Measurements from ENCODE around the gene BANF2. TPM values are rescaled to one million over a fixed set of nuclear protein-coding genes. Genes with fewer than 3 reads are reported as not detected.
A peak's percentile ranks its signal among the peaks of the same experiment; 100 is the strongest.

BANF2 gene
- total RNA-seq, 1 experiment from 2014 or later = not detected

DNA sequence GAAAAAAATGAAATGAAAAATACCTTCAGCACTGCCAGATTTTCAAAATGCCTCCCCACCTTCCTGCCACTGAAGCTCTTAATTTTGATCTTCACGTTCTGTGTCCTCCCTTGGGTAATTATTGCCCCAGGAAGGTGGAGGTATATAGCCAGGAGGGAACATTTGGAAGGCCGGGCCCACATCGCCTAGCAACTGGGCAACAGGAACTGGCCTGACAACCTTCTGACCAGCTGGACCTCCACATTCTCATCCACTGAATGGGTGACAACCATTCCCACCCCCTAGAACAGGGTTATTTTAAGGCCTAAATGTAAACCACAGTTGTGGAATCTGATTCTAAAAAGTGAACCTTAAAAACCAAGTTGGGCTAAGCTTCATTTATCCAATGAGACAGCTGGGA, 20.9 kb upstream of the BANF2 start:
- Mint-ChIP-seq H3K9me3 (ENCODE audit: low read depth, unreplicated experiment) (no peaks in the 10 kb centered on the region), H3K4me3 (ENCODE audit: low read depth, unreplicated experiment) (no peak overlapping the region), H3K36me3 (ENCODE audit: insufficient read depth, unreplicated experiment) (peaks cover 34% of the 10 kb centered on the region), H3K4me1 (ENCODE audit: low read depth, unreplicated experiment) (peaks cover 11% of the 10 kb centered on the region), H3K27ac (ENCODE audit: unreplicated experiment) (no peak overlapping the region), H3K27me3 (ENCODE audit: unreplicated experiment) (peaks cover 8% of the 10 kb centered on the region)
- BruUV-seq (replicated peaks) = no TSS peak
- CTCF ChIA-PET = no interaction called here
- DNase-seq = no peak
- intact Hi-C loops (cut with micrococcal nuclease; ENCODE audit: unreplicated experiment) = no loop called here
- TF ChIP-seq, protein P1, sequence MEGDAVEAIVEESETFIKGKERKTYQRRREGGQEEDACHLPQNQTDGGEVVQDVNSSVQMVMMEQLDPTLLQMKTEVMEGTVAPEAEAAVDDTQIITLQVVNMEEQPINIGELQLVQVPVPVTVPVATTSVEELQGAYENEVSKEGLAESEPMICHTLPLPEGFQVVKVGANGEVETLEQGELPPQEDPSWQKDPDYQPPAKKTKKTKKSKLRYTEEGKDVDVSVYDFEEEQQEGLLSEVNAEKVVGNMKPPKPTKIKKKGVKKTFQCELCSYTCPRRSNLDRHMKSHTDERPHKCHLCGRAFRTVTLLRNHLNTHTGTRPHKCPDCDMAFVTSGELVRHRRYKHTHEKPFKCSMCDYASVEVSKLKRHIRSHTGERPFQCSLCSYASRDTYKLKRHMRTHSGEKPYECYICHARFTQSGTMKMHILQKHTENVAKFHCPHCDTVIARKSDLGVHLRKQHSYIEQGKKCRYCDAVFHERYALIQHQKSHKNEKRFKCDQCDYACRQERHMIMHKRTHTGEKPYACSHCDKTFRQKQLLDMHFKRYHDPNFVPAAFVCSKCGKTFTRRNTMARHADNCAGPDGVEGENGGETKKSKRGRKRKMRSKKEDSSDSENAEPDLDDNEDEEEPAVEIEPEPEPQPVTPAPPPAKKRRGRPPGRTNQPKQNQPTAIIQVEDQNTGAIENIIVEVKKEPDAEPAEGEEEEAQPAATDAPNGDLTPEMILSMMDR (IDR thresholded peaks at IDR 0.05; ENCODE audit: unreplicated experiment) = no peak

DNA sequence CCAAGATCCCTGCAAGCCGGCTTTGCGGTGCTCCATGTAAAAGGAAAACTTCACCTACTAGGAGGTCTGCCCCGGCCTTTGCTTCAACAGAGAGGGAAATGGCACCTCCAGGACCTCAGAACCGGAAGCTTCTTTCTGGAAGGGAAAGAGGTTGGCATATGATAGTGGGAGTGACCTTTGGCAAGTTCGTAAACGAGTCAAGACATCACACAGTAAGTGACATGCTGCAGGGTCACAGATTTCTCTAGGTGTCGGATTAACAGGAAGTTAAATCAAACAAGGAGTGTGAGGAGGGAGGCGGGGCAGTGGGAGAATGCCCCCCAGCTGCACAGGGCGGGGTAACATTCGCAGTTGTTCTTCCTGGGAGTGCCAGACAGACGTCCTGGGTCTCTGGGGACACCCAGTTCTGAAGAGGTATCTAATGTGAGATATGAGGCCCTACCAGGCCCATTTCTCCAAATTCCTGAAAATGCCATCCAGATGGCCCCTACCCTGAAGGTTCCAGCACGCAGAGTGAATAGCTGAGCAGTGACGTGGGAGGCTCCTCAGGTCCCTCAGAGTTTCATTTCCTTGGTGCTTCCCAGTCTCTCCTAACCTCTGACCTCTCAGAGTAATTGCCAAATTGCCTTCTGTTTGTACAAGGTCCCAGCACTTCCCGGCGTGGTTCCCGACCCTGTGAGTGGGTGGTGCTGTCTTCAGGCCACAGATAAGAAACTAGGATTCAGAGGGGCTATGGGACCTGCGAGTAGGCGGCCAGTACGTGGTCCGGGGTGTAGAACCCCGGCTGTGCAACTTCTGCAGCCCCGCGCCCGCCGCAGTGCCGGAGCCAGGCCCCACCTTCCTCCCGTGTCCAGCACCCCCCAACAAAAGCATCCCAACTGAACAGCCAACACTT, 19.6 kb upstream of the BANF2 start:
- peak; percentile 17 for DNase-seq
- Mint-ChIP-seq H3K27ac (ENCODE audit: unreplicated experiment) (peak overlapping the region; percentile 54), H3K27me3 (ENCODE audit: unreplicated experiment) (peaks cover 22% of the 10 kb centered on the region), H3K36me3 (ENCODE audit: insufficient read depth, unreplicated experiment) (peaks cover 34% of the 10 kb centered on the region), H3K9me3 (ENCODE audit: low read depth, unreplicated experiment) (no peaks in the 10 kb centered on the region), H3K4me1 (ENCODE audit: low read depth, unreplicated experiment) (peaks cover 11% of the 10 kb centered on the region), H3K4me3 (ENCODE audit: low read depth, unreplicated experiment) (peak overlapping the region; percentile 67)
- no TSS peak for BruUV-seq (replicated peaks)
- intact Hi-C loops (cut with micrococcal nuclease; ENCODE audit: unreplicated experiment) = loop anchor here (10.0 kb wide), 1 partner anchor 215 kb away; no protein-coding TSS in a partner anchor
- CTCF ChIA-PET = no interaction called here
- TF ChIP-seq, protein P1 (IDR thresholded peaks at IDR 0.05; ENCODE audit: unreplicated experiment) = no peak

DNA sequence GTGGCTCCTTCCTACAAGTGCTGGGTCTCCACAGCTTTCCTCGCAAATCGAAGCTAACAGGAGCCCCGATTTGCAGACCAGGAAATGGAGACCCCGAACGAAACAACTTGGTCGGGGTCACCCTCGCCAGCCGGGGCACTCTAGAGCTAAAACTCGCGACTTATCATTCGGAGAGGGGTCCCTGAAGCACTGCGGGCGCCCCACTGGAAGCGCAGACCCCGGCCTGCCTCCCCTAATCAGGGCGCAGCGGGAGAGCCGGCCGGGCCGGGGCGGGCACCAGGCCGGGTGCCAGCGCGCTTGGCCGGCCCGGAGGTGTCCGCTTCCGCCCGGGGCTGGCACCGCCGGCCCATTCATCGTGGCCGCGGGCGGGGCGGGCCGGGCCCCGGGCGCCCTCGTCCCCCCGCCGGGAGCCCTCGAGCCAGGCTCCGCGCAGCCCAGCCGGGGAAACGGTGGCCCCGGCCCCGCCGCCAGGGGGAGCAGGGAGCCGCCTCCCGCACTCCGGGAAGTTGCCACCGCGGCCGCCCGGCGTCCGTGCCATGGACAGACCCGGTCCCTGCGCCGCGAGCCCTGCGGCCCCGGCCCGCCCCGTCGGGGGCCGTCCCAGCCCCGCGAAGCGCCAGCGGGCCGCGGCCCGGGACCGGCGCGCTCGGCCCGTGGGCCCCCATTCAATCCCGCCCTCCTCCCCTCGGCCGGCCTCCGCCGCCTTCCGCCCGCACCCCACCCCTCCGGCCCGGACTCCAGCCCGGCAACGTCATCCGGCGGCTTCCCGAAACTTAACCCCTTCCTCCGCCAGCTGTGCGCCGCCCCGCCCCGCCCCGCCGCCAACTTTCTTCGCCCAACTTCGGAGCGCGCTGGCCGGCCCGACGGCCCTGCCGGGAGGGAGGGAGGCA, 18.7 kb upstream of the BANF2 start:
- CTCF ChIA-PET = interaction anchor here (0.7 kb wide), 1 partner anchor 41 kb away, joined by 10 read pairs; no protein-coding TSS in a partner anchor
- no TSS peak for BruUV-seq (replicated peaks)
- DNase-seq = peak; percentile 73
- intact Hi-C loops (cut with micrococcal nuclease; ENCODE audit: unreplicated experiment) = loop anchor here (10.0 kb wide), 1 partner anchor 214 kb away; no protein-coding TSS in a partner anchor
- Mint-ChIP-seq H3K27ac (ENCODE audit: unreplicated experiment) (peak overlapping the region; percentile 54), H3K36me3 (ENCODE audit: insufficient read depth, unreplicated experiment) (peaks cover 26% of the 10 kb centered on the region), H3K27me3 (ENCODE audit: unreplicated experiment) (peaks cover 30% of the 10 kb centered on the region), H3K9me3 (ENCODE audit: low read depth, unreplicated experiment) (no peaks in the 10 kb centered on the region), H3K4me1 (ENCODE audit: low read depth, unreplicated experiment) (peaks cover 11% of the 10 kb centered on the region), H3K4me3 (ENCODE audit: low read depth, unreplicated experiment) (peak overlapping the region; percentile 67)
- TF ChIP-seq, protein P1 (IDR thresholded peaks at IDR 0.05; ENCODE audit: unreplicated experiment) = no peak

GRCh38 chr20:17681726-17682102, 18.1 kb upstream of the BANF2 start:
- TF ChIP-seq, protein P1 (IDR thresholded peaks at IDR 0.05; ENCODE audit: unreplicated experiment) = no peak
- no peak for DNase-seq
- Mint-ChIP-seq H3K4me1 (ENCODE audit: low read depth, unreplicated experiment) (peaks cover 11% of the 10 kb centered on the region), H3K27me3 (ENCODE audit: unreplicated experiment) (peaks cover 37% of the 10 kb centered on the region), H3K9me3 (ENCODE audit: low read depth, unreplicated experiment) (no peaks in the 10 kb centered on the region), H3K4me3 (ENCODE audit: low read depth, unreplicated experiment) (peak overlapping the region; percentile 68), H3K36me3 (ENCODE audit: insufficient read depth, unreplicated experiment) (peaks cover 24% of the 10 kb centered on the region), H3K27ac (ENCODE audit: unreplicated experiment) (no peak overlapping the region)
- BruUV-seq (replicated peaks) = no TSS peak
- intact Hi-C loops (cut with micrococcal nuclease; ENCODE audit: unreplicated experiment) = loop anchor here (10.0 kb wide), 1 partner anchor 213 kb away; no protein-coding TSS in a partner anchor
- CTCF ChIA-PET = interaction anchor here (0.7 to 1.3 kb wide), 3 partner anchors 25 to 216 kb away, joined by 4 to 10 read pairs (median 4); no protein-coding TSS in a partner anchor

Data from Calu3 (cell line).